SK-N-MC (cell line): Measurements from ENCODE around the gene MEMO1.

Source experiments
- EZH2 ChIP-seq: fragments of 200-600 bp; sonication (generic); IDR thresholded peaks from one replicate; pipeline ENCODE4 v1.6.1; 2017; ENCODE audit warnings: antibody characterized with exemption
- FOXP2 ChIP-seq: optimal IDR thresholded peaks from 2 replicates; pipeline ENCODE3; 2011; ENCODE audit warnings: mild to moderate bottlenecking, moderate library complexity; ENCODE audit not compliant: insufficient read depth; ENCODE audit errors: extremely low read length, control extremely low read depth

DNA sequence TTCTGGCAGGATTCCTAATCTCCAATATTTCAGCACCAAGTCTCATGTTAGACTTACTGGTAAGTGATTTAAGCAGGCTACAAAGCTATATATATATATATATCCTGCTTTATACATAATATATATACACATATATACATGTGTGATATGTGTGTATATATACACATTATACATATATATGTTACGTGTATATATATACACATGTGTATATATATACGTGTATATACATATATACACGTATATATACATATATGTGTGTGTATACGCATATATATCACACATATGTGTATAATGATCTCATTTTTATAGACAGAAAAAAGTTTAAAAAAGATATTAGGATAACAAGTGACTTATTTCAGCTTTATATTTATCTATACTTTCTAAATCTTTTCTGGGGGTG lies 41.6 kb downstream of the MEMO1 start:
- TF ChIP-seq EZH2 (no peak), FOXP2 (no peak)
